ENCODE measurements around the gene RFX8.
"Not testable (repeated sequence)": the region's sequence is repeated elsewhere in the genome, so short reads cannot be mapped to it uniquely, and the experiment has no call there.

Gene RFX8

DNA sequence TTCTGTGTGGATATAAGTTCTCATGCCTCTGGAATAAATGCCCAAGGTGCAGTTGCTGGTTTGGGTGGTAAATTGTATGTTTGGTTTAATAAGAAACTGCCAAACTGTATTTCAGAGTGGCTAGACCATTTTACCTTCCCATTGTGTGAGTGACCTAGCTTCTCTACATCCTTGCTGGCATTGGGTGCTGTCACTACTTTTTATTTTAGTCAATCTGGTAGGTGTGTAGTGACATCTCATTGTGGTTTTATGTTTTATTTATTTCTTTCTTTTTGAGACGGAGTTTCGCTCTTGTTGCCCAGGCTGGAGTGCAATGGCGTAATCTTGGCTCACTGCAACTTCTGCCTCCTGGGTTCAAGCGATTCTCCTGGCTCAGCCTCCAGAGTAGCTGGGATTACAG lies 36.4 kb downstream of the RFX8 start:
- DNase-seq = not testable (repeated sequence)

DNA sequence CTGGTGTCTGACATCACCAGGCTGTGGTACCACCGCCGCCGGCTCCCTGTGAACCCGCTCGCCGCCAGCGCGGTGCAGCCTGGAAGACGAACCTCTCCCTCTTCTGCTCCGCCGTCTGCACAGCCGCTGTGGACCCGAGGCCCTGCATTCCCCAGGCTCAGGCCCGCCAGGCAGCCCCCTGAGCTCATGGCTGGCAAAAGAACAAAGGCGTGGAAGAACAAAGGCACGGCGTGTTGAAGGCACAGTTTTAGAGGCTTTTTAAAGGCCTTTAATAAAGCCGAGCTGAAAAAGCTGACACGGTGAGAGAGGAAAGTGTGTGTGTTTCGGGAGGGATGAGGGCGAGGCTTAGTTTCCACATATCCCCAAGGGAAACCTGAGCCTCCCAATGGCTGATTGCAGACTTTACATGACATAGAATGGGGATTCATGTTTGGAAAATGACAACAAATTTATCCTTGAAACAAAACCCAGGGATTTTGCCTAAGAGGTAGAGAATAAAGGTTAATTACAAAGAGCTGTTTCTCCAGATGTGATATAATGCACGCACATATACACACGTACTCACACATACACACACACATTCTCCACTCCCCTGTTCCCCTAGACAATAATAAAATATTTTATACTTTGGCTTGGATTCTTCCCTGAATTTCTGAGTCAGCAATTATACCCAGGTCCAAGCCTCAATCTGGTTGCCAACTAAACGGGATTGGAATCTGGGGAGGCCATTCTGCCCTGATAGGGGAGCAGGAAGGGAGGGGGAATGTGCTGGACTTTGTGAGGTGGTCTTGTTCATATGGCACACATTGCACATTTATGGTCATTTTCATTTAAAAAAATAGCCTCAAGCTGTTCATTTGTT lies 39.7 kb downstream of the RFX8 start:
- no peak for DNase-seq

DNA sequence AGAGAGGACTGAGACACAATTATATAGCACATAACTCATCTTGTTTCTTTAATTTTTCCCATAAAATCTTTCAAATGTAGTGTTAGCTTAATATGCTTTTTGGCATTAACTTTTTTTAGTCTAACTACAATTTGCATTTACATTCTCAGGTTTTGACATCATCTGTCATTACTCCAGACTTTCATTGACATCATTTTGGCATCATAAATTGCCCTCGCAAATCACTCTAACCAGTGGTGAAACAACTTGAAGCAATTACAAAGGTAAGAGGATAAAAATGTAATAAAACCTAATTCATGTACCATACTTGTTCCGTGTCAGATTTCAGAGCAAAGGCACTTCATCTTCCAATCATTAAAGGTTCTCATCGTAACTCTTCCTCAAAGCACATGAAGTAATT lies 41.4 kb downstream of the RFX8 start:
- DNase-seq = no peak

DNA sequence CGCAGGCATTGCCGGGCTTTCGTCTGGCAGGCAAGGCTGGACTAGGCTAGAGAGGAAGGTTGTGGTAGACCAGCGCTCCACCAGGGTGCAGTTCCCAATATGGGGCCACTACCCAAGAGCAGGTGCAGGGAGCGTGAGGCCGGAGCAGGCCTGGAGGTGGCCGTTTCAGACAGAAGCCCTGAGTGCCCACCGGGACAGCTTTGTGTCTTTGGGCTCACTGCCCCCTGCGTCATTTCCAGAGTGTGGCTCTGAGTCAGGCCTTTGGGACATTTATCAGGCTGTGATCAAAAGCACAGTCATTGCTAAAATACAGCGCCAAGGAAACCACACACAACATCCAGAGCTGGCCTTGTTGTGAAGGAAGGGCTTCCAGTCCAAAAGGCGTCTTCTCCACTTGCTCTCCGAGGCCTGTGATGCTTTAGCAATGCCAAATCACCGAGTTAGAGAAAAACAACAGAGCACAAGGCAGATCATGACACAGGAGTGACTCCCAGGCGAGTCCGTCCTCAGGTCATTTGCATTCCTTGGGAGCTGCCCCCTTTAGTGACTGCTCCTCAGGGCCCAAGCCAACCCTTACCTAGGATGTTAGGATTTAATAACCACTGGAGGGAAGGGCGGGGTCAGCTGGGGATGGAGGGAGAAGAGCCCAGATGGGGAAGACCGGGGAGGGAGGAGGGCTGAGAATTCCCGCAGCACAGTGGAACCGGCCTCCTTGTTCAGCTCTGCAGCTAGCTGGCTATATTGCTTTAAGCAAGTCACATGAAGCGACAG lies 42.3 kb downstream of the RFX8 start:
- no peak for DNase-seq

DNA sequence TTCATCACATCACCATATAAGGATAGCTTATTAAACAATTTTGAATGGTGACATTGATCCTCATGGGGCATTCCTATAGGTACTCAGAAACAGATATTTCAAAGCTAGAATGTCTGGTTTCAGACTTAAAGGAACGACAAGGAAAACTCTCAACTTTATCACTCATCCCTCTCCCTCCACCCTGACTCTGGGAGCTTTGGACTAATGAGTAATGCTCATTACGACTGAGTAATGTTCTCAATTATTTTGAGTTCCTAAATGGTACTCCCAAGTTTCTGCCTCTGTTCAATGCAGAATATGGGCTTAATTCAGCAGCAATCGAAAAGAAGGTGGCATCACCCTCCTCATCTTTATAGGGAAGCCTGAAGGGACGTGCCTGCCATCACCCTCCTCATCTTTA lies 43.4 kb downstream of the RFX8 start:
- DNase-seq = no peak

DNA sequence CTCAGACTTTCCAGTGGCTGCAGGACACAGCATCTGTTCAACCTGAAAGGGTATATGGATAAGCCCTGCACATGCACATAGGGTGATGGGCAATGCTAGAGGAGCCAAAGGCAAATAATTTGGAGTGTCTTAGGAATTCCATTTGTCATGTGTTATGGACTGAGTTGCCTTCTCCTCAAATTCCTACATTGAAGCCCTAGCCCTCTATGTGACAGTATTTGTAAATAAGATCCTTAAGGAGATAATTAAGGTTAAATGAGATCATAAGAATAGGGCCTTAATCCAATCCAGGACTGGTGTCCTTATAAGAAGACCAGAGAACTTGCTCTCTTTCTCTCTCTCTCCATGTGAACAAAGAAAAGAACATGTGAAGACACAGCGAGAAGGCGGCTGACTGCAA lies 44.8 kb downstream of the RFX8 start:
- DNase-seq = no peak

DNA sequence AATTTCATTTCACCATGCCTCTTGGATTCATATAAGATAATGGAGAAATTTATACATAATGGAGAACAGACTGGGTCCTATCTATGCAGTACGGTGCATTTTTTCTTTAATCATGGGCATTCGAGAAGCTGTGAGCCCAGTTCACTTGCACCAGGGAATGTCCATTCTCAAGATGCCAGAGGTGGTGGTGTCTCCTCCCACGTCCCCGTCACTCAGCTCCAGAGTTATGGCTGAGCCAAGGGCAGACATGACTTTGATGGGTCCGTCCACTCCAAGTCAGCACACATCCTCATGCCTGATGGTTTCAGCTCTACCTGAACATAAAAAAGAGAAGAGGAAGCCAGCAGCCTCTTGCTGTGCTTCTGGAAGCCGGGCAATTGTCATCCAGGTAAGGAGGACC lies 45.5 kb downstream of the RFX8 start:
- DNase-seq = no peak

DNA sequence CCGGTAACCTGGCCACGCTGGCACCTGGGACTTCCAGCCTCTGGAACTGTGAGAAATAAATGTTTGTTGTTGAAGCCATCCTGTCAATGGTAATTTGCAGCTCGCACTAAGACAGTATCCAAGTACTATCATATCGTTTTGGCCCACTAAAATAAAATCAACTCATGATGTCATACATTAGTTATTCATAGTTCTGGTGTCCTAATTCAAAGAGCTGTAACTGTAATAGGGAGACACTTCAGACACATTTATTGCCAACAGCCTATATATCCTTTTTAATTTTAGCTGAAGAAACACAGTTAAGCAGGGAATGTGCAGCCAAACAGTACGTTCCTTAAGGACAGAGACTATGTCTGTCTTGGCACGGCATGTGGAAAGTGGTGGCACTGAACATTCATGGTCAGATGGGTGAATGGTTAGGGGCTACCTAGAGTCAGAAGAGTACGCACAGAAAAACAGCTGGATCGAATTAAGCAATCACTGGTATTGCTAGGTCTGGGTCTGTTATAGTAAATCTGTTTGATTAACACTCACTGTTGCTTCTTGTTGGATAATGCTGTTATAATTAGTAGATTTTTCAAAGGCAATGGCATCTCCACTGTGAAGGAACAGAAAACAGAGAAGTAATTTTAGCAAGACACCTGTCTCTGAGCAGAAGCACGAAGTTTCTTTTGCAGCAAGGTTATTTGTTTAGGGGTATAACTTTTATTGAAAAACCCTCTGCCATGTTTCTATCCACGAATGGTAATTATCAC lies 46.3 kb downstream of the RFX8 start:
- no peak for DNase-seq

DNA sequence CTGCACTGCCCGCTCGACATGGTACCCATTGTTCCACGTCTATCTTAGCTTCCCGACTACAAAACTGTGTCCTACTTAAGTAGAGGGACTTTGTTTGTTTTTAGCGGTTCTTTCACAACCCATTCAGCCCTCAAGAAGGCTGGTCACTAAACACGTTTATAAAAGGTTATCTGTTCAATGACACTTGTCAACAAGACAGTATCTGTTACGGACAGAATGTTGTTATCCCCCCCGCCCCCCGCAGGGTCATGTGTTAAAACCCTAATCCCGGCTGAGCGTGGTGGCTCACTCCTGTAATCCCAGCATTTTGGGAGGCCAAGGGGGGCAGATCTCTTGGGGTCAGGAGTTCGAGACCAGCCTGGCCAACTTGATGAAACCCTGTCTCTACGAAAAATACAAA lies 47.2 kb downstream of the RFX8 start:
- no peak for DNase-seq

DNA sequence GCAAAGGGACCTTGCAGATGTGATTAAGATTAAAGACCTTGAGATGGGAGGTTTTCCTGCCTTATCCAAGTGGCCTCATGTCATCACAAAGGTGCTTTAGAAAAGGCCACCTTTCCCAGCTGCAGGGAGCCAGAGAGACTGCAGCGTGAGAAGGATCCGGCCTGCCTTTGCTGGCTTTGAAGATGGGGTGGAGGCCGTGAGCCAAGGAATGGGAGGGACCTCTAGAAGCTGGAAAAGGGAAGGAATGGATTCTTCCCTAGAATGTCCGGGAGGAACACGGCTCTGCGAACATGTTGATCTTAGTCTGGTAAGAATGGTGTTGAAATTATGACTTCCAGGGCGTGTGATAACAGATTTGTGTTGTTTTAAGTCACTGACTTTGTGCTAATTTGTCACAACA lies 47.7 kb downstream of the RFX8 start:
- DNase-seq = no peak

DNA sequence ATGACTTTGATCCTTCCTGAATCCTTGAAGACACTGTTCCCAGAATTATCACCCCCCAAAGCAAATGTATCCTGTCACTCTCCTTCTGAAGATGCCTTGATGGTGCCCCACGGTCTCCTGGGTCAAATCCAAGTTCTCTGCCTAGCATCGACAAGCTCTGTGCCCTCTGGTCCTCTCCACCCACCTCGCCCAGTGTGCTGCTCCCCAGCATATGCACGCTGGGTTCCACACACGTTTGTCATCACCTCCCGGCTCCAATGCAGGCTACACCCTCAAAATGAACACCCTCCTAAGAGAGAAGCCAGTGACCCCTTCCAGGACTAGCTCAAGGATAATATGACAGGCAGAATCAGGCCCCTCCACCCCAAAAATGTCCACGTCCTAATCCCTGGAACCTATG lies 48.1 kb downstream of the RFX8 start:
- no peak for DNase-seq

DNA sequence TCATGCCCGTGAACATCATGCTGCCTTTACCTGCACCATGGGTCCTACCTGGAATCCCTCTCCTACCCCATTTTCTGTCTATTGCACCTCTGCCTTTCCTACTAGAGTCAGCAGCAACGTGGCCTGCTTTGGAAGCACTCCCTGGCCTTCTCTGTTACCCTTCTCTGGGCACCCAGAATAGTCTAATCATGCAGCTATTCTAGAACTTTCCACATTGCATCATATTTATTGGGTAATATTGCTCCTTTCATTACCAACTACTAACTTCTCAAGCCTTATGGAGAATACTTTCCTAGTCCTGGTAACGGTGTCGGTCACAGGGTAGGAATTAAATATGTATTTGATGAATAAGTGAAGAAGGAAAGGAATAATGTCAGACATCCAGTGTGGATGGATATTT lies 54.3 kb downstream of the RFX8 start:
- DNase-seq = no peak

DNA sequence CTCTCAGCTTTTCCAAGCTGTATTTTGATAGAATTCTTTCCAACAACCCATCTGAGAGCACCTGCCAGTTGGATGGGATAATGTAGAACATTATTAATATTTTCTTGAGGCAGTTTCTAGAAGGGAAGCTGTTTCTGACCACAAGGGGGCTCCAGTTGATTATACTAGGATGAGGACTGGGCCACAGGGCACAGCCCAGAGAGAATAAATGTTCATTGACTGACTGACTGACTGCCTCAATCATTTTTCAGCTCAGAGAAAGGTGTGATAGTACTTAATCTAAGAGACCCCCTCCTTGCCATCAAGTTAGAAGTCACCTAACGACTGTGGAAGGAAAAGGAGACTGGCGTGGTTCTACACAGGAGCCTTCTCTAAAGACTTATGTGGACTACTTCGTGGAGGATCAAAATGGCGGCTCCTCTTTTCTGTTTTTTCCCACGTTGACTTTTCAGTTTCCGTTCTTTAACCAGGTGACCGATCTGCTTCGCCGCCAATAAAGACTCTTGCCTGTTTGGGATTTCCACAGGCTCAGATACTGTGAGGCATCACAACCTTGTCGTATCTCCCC lies 55.7 kb downstream of the RFX8 start:
- peak; percentile 62 for DNase-seq

DNA sequence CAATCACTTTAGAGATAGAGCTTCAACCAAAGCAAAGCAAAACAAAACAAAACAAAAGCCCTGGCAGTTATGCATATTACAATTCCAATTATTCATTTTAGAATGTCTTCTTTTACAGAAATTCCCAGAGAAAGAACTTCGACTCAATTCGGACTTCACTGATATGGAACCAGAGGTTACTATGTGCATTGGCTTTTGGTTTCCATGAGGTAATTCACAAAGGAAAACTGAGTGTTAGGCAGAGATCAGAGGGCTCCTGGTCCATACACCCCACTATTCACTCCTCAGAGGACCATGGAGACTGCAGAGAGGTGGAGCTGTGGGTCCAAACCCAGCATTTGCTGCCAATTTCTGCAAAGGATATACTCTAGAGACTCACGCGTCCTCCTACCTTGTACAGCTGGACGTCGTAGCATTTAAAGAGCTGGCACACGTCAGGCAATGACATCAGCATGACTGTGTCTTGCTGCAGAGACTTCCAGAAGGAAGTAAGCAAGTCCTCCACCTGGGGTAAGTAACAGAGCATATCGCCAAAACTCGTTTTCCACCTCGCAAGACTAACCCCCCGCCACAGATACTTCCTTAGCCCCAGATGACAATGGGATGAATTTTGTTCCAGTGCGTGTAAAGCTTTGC lies 56.3 kb downstream of the RFX8 start:
- DNase-seq = no peak

DNA sequence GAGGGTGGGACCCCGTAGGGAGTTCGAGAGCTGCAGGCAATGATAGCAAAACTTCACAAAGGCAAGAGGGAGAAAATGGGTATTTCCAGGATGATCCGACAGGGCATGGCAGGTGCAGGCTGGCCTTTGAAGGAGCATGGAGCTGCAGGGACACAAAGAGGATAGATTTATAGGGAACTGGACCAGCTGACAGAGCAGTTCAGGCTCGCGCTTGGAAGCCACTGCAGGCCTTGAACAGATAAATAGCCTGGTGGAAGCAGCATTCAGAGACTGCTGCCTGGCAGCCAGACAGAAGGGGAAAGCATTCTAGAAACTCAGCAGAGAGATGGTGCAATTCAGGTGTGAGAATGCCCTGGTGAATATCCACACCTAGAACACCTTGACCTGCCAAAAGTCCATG lies 58.3 kb downstream of the RFX8 start:
- no peak for DNase-seq

DNA sequence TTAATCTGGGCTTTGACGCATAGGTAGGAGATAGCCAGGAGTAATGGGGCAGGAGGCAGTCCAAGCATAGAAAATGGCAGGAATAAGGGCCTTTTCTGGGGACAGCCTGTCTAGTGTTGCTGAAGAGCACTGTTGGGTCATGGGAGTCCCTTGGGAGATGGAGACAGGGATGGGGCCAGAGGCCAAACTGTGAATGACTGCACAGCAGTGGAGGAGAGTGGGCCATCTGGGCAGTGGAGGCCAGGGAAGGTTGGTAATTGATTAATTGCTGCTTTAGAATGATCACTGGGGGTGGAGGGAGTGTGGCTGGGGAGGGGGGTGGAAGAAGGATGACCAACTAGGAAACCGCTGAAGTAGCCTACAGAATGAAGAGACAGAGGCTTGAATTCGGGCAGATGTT lies 59.0 kb downstream of the RFX8 start:
- DNase-seq = no peak

DNA sequence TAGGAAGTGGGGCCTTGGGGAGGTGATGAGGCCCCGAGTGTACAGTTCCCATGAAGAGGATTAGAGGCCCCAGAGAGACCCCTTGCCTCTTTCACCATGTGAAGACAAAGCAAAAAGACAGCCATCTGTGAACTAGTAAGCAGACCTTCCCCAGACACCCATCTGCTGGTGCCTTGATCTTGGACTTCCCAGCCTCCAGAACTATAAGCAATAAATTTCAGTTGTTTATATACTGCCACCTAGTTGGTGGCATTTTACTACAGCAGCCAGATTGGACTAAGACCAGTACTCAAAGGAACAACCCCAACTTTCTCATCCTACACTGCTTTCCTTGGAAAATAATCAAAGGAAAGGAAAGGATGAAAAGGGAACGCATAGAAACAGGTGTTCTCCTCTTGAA lies 59.7 kb downstream of the RFX8 start:
- no peak for DNase-seq

DNA sequence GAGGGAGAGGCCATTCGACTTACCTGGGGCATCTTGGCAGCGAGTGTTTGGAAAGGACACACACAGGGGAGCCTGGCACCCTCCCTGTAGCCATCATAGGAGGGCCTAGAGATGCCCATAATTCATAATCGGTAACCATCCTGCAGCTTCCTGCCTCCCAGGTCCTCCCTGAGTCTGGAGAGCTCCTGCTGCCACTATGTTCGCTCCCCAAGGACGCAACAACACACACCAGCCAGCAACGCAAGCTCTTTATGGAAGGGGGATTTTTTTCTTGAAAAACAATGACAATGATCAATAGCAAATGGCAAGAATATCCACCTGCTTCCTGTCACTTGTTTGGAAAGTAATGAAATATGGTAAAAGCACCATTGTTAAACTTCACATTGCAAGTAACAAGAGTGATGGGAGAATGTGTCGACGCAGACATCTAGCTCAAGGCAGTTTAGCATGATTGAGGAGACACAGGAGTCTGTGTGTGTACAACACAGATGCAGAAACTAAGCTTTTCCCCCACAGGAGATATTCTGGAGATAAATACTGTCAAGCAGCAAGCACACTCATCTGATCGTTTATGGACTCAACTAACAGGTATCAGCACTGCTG lies 62.7 kb downstream of the RFX8 start:
- DNase-seq = no peak

DNA sequence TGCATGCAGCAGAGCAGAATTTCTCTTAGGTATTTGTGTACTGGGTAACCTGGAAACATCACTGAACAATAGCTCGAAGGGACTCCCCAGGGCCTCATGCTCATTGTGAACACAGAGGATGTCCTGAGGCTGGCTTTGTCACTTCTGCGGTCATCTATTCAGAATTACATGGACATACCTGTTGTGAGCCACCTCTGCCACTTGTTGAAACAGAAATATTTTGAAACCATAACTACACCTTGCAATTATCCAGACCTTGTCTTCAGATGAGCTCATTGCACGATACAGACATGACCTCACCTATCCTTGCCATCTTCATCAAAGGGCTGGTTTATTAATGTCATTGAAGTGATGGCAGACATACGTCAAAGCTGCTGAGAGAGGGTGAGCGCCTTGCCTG lies 64.2 kb downstream of the RFX8 start:
- no peak for DNase-seq

DNA sequence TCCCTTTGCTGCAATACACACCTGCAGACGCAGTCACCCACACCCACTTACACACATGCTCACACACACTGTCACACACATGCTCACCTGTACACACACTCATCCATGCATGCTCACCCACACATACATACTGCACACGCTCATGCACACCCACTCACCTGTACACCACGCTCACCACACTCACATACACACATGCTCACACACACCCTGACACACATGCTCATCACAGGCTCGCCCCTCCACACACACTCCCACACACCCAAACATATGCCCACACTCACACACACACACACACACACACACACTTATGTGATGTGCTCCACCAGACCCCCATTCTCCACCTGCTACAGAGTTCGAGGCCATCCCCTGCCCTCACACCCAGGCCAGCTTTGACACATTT lies 64.8 kb downstream of the RFX8 start:
- no peak for DNase-seq

DNA sequence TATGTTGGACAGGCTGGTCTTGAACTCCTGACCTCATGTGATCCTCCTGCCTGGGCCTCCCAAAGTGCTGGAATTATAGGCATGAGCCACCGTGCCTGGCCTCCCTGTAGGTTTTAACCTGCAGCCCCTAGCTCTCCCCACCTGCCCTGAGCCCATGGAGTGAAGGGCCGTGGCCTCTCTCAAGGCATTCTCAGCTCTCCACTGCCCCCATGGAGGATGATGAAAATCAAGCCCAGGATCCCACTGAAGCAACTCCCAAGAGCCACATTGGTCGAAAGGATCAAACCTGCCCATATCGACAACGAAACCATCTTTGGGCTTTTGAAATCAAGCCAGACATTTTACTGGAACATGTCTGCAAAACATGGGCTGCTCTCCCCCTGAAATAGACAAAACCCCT lies 65.2 kb downstream of the RFX8 start:
- no peak for DNase-seq

DNA sequence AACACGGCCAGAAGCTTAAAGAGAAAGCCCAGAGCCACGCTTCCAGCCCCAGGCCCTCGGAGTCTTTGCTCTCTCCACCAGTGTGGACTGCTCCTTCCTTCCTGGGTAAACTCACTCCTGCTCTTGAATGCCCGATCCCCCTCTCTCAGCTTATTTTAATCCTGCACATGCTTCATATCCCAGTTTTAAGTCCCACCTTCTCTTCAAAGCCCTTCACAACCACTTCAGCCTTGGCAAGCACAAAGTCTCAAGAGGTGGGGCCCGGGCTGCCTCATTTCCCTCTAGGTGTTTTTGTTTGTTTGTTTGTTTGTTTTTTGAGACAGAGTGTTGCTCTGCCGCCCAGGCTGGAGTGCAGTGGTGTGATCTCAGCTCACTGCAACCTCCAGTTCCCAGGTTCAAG lies 66.0 kb downstream of the RFX8 start:
- DNase-seq = no peak

Data from stimulated activated CD8-positive, alpha-beta memory T cell treated with anti-CD3 and anti-CD28 coated beads, Interleukin-4, amount 100 ng/mL, for 48 hours (primary cell).